ENCODE results near the gene TBCC.

DNA sequence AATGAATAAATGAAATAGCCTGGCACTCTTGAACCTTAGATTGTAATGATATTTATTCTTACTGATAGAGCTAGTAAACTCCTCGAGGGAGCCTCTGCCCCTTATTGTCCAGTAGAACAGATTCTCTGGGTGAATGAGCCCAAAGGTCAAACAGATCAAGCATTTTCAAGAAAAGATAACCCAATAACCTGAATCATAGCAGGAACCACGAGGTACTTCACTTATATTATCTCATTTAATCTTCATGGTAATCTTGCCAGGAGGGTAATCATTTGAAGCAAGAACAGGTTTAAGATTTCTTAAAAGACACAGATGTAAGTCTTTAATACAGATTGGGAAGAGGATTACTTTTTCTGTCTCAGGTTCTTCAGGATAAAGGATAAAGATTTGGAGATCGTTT lies 17.0 kb upstream of the TBCC start:
- no peak for TF ChIP-seq CTCF (IDR thresholded peaks at IDR 0.05)
- no peak for TF ChIP-seq EP300 (IDR thresholded peaks at IDR 0.05)
- no peak for TF ChIP-seq POLR2A (IDR thresholded peaks at IDR 0.05)
- TF ChIP-seq POLR2AphosphoS5 (IDR thresholded peaks at IDR 0.05), result no peak

All from sigmoid colon (tissue), 4 donors.